ENCODE measurements around the gene FBXO38. TPM values are rescaled to one million over a fixed set of nuclear protein-coding genes. Genes with fewer than 3 reads are reported as not detected.

The FBXO38 gene
- polyA plus RNA-seq, 1 of the 3 experiments (the other 2 are of a cell fraction): 15.5 TPM

DNA sequence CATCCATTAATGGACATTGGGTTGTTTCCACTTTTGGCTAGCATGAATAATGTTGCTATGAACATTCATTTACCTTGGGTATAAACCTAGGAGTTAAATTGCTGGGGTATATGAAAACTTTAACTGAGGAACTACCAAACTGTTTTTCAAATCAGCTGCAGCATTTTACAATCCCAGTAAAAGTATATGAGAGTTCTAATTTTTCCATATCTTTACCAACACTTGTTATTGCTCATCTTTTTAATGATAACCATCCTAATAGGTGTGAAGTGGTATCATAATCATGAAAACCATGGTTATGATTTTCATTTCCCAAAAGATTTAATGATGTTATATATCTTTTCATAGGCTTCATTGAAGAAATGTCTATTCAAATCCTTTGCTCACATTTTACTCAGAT lies 15.5 kb upstream of the FBXO38 start (continued):
- TF ChIP-seq, protein P1, sequence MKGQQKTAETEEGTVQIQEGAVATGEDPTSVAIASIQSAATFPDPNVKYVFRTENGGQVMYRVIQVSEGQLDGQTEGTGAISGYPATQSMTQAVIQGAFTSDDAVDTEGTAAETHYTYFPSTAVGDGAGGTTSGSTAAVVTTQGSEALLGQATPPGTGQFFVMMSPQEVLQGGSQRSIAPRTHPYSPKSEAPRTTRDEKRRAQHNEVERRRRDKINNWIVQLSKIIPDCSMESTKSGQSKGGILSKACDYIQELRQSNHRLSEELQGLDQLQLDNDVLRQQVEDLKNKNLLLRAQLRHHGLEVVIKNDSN (IDR thresholded peaks at IDR 0.05; ENCODE audit: borderline replicate concordance, low read depth): no peak
- TF ChIP-seq MEF2A (IDR thresholded peaks at IDR 0.05; ENCODE audit: borderline replicate concordance, low read depth) (no peak), MXI1 (IDR thresholded peaks at IDR 0.05; ENCODE audit: low read depth, low read length) (no peak), NRF1 (IDR thresholded peaks at IDR 0.05; ENCODE audit: low read depth, low read length) (no peak)
- TF ChIP-seq, protein P2, sequence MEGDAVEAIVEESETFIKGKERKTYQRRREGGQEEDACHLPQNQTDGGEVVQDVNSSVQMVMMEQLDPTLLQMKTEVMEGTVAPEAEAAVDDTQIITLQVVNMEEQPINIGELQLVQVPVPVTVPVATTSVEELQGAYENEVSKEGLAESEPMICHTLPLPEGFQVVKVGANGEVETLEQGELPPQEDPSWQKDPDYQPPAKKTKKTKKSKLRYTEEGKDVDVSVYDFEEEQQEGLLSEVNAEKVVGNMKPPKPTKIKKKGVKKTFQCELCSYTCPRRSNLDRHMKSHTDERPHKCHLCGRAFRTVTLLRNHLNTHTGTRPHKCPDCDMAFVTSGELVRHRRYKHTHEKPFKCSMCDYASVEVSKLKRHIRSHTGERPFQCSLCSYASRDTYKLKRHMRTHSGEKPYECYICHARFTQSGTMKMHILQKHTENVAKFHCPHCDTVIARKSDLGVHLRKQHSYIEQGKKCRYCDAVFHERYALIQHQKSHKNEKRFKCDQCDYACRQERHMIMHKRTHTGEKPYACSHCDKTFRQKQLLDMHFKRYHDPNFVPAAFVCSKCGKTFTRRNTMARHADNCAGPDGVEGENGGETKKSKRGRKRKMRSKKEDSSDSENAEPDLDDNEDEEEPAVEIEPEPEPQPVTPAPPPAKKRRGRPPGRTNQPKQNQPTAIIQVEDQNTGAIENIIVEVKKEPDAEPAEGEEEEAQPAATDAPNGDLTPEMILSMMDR (IDR thresholded peaks at IDR 0.05): no peak

DNA sequence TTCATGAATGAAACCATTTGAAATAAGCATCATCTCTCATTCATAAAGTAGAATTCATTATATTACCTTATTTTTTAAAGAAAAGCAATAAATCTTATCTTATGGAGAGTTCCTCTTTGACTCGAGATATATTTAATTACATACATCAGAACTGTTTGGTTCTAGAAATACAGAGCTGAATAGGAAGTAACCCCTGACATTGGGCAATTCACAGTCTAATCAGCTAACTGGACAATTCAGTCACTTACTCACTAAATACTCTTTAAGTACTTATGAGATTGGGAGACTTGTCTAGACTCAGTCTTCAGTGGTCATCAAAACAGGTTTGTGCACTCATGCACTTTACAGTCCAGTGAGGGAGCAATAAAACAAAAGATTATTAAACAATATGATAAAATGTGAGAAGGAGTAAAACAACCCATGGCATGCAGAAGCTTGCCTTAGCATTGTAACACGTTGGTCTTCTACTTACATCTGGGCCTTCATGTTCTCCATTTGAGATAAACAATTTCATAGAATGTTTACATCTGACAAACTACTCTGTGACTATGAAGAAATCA lies 11.5 kb upstream of the FBXO38 start:
- H2AFZ ChIP-seq (ENCODE audit: low read depth): no peak overlapping the region
- no peaks in the 10 kb centered on the region for H3K79me2 ChIP-seq (ENCODE audit: insufficient read depth)
- H3K9me2 ChIP-seq: no peaks in the 10 kb centered on the region
- no peak overlapping the region for H3K27ac ChIP-seq (ENCODE audit: low read depth in 2 of 2, low read length in 1 of 2)
- H3K4me1 ChIP-seq (ENCODE audit: control insufficient read depth in 1 of 2, insufficient read depth in 2 of 2, low read depth in 1 of 2, low read length in 1 of 2): no peaks in the 10 kb centered on the region
- H3K9ac ChIP-seq: no peak overlapping the region
- no peak overlapping the region for H3K4me3 ChIP-seq (ENCODE audit: low read depth in 2 of 2, low read length in 1 of 2)
- ChIA-PET CTCF (interaction anchor here (1.6 to 3.3 kb wide), 3 partner anchors 10 to 193 kb away, joined by 7 to 13 read pairs (median 9); no protein-coding TSS in a partner anchor), POLR2A (no interaction called here)
- H4K20me1 ChIP-seq (ENCODE audit: insufficient read depth): no peaks in the 10 kb centered on the region
- WGBS (ENCODE audit: low lambda C conversion rate): 67% methylated on average over 2 of the region's 2 CpGs
- no peak for DNase-seq
- H3F3A ChIP-seq (replicated peaks; ENCODE audit: insufficient read depth): no peaks in the 10 kb centered on the region
- H3K36me3 ChIP-seq (replicated peaks in 1 of 2; ENCODE audit: control insufficient read depth in 1 of 2, insufficient read depth in 2 of 2, low read length in 1 of 2): peaks cover 0 to 4% of the 10 kb centered on the region in 2 experiments
- H3K27me3 ChIP-seq (ENCODE audit: insufficient read depth): no peaks in the 10 kb centered on the region
- no peak overlapping the region for H3K4me2 ChIP-seq
- H3K9me3 ChIP-seq: 0 out of 2 replicates have a peak, but pooled peaks cover 7% of the 10 kb centered on the region
- TF ChIP-seq ELF1 (IDR thresholded peaks at IDR 0.05): no peak
- TF ChIP-seq NFIC (IDR thresholded peaks at IDR 0.05; ENCODE audit: borderline replicate concordance): no peak
- TF ChIP-seq RAD21 (IDR thresholded peaks at IDR 0.05; ENCODE audit: low read length): no peak
- no peak for TF ChIP-seq JUND (IDR thresholded peaks at IDR 0.05)
- no peak for TF ChIP-seq TEAD4 (IDR thresholded peaks at IDR 0.05; ENCODE audit: borderline replicate concordance, insufficient read depth)
- no peak for TF ChIP-seq MXI1 (IDR thresholded peaks at IDR 0.05; ENCODE audit: low read depth, low read length)
- TF ChIP-seq, protein P1 (IDR thresholded peaks at IDR 0.05; ENCODE audit: borderline replicate concordance, low read depth): no peak
- TF ChIP-seq TAF1 (IDR thresholded peaks at IDR 0.05; ENCODE audit: borderline replicate concordance, low read depth, low read length): no peak
- TF ChIP-seq GATA2 (CRISPR knock-in tag; IDR thresholded peaks at IDR 0.05): no peak
- TF ChIP-seq FOXJ3 (CRISPR knock-in tag; IDR thresholded peaks at IDR 0.05): no peak
- TF ChIP-seq, protein P3, sequence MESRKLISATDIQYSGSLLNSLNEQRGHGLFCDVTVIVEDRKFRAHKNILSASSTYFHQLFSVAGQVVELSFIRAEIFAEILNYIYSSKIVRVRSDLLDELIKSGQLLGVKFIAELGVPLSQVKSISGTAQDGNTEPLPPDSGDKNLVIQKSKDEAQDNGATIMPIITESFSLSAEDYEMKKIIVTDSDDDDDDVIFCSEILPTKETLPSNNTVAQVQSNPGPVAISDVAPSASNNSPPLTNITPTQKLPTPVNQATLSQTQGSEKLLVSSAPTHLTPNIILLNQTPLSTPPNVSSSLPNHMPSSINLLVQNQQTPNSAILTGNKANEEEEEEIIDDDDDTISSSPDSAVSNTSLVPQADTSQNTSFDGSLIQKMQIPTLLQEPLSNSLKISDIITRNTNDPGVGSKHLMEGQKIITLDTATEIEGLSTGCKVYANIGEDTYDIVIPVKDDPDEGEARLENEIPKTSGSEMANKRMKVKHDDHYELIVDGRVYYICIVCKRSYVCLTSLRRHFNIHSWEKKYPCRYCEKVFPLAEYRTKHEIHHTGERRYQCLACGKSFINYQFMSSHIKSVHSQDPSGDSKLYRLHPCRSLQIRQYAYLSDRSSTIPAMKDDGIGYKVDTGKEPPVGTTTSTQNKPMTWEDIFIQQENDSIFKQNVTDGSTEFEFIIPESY (IDR thresholded peaks at IDR 0.05; ENCODE audit: borderline replicate concordance, low read depth): no peak
- TF ChIP-seq, protein P2 (IDR thresholded peaks at IDR 0.05): no peak
- no peak for TF ChIP-seq CHD2 (IDR thresholded peaks at IDR 0.05; ENCODE audit: low read length, partially characterized antibody)
- TF ChIP-seq, protein P4, sequence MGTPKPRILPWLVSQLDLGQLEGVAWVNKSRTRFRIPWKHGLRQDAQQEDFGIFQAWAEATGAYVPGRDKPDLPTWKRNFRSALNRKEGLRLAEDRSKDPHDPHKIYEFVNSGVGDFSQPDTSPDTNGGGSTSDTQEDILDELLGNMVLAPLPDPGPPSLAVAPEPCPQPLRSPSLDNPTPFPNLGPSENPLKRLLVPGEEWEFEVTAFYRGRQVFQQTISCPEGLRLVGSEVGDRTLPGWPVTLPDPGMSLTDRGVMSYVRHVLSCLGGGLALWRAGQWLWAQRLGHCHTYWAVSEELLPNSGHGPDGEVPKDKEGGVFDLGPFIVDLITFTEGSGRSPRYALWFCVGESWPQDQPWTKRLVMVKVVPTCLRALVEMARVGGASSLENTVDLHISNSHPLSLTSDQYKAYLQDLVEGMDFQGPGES (IDR thresholded peaks at IDR 0.05; ENCODE audit: low read depth, low read length): no peak
- TF ChIP-seq RCOR1 (IDR thresholded peaks at IDR 0.05; ENCODE audit: low read length): no peak
- TF ChIP-seq, protein P5, sequence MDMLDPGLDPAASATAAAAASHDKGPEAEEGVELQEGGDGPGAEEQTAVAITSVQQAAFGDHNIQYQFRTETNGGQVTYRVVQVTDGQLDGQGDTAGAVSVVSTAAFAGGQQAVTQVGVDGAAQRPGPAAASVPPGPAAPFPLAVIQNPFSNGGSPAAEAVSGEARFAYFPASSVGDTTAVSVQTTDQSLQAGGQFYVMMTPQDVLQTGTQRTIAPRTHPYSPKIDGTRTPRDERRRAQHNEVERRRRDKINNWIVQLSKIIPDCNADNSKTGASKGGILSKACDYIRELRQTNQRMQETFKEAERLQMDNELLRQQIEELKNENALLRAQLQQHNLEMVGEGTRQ (IDR thresholded peaks at IDR 0.05; ENCODE audit: borderline replicate concordance, low read depth, low read length): no peak
- no peak for TF ChIP-seq RXRA (IDR thresholded peaks at IDR 0.05; ENCODE audit: borderline replicate concordance, low read depth)
